SU-DHL-6 (cell line): ENCODE data around the gene PODNL1.

Experiments
- H2AFZ ChIP-seq: fragments of 200-600 bp; sonication (generic); 2 replicates; pipeline ENCODE4 v1.6.1; 2014; ENCODE audit warnings: low read depth, mild to moderate bottlenecking, moderate library complexity, mixed read lengths, antibody characterized with exemption, low read length; ENCODE audit not compliant: severe bottlenecking
- H3F3A ChIP-seq: fragments of 200-600 bp; shearing (Covaris generic); 2 replicates; pipeline ENCODE4 v1.6.0; 2016; ENCODE audit warnings: antibody characterized with exemption, mild to moderate bottlenecking; ENCODE audit not compliant: insufficient read depth
- H3K27ac ChIP-seq: fragments of 200-600 bp; sonication (generic); 2 replicates; pipeline ENCODE4 v1.5.1; 2016; ENCODE audit warnings: low read depth, mild to moderate bottlenecking, low read length, moderate library complexity, mixed read lengths
- H3K27me3 ChIP-seq: fragments of 200-600 bp; sonication (generic), shearing (Covaris generic); 2 replicates; pipeline ENCODE4 v1.6.0; 2014; ENCODE audit warnings: mild to moderate bottlenecking, low read length
- H3K36me3 ChIP-seq: fragments of 200-600 bp; sonication (generic); 2 replicates; pipeline ENCODE4 v1.6.1; 2014; ENCODE audit warnings: mild to moderate bottlenecking, low read length, mixed read lengths
- H3K4me2 ChIP-seq: fragments of 300-600, 200-600 bp; shearing (Covaris generic), sonication (generic); 2 replicates; pipeline ENCODE4 v1.6.0; 2014; ENCODE audit warnings: low read length, low read depth, mild to moderate bottlenecking; ENCODE audit not compliant: poor library complexity, severe bottlenecking
- H3K4me3 ChIP-seq: fragments of 200-600 bp; sonication (generic); 2 replicates; pipeline ENCODE4 v1.5.1; 2014; ENCODE audit warnings: antibody characterized with exemption, low read length, mild to moderate bottlenecking, mixed read lengths; ENCODE audit not compliant: insufficient read depth, poor library complexity, severe bottlenecking
- H3K79me2 ChIP-seq: fragments of 200-600 bp; sonication (generic); 2 replicates; pipeline ENCODE4 v1.6.1; 2014; ENCODE audit warnings: mild to moderate bottlenecking, low read length, moderate library complexity; ENCODE audit not compliant: insufficient read depth
- H3K9ac ChIP-seq: fragments of 200-600 bp; sonication (generic); 2 replicates; pipeline ENCODE4 v1.7.0; 2014; ENCODE audit warnings: mild to moderate bottlenecking, low read length
- H3K9me2 ChIP-seq: fragments of 200-600 bp; sonication (generic); replicated peaks from 2 replicates; pipeline ENCODE4 v1.6.1; 2014; ENCODE audit warnings: low read length; ENCODE audit not compliant: insufficient read depth
- H3K9me3 ChIP-seq: fragments of 200-600 bp; sonication (generic); 2 replicates; pipeline ENCODE4 v1.6.1; 2014; ENCODE audit warnings: low read length, mixed read lengths; ENCODE audit not compliant: insufficient read depth
- H4K20me1 ChIP-seq: fragments of 200-600 bp; sonication (generic); 2 replicates; pipeline ENCODE4 v1.6.1; 2014; ENCODE audit warnings: low read depth, mild to moderate bottlenecking, antibody characterized with exemption, low read length, moderate library complexity, mixed read lengths
- CTCF ChIP-seq: fragments of 200-600 bp; sonication (generic); IDR thresholded peaks from one replicate; pipeline ENCODE4 v1.5.1; 2017; ENCODE audit warnings: antibody characterized with exemption, mild to moderate bottlenecking, low read length, moderate library complexity; ENCODE audit not compliant: insufficient read depth, poor library complexity, severe bottlenecking
- EZH2phosphoT487 ChIP-seq: fragments of 200-600 bp; sonication (generic), shearing (Covaris generic); conservative IDR thresholded peaks from 2 replicates; pipeline ENCODE4 v1.6.1; 2018; ENCODE audit warnings: mild to moderate bottlenecking, antibody characterized with exemption, low read length, moderate library complexity, mixed read lengths

PODNL1 gene

GRCh38 chr19:13981467-13981866, 43.2 kb upstream of the PODNL1 start:
- H3K4me3 ChIP-seq = no peak overlapping the region
- no peaks in the 10 kb centered on the region for H3K27me3 ChIP-seq
- no peaks in the 10 kb centered on the region for H3K9me3 ChIP-seq
- H3K79me2 ChIP-seq = no peaks in the 10 kb centered on the region
- TF ChIP-seq CTCF = no peak
- no peak for TF ChIP-seq EZH2phosphoT487
- no peaks in the 10 kb centered on the region for H3K36me3 ChIP-seq
- peaks cover 21% of the 10 kb centered on the region for H3F3A ChIP-seq
- no peak overlapping the region for H3K4me2 ChIP-seq
- H3K27ac ChIP-seq = no peak overlapping the region
- H4K20me1 ChIP-seq = no peaks in the 10 kb centered on the region
- H3K9me2 ChIP-seq = no peaks in the 10 kb centered on the region
- H3K9ac ChIP-seq = no peak overlapping the region
- no peak overlapping the region for H2AFZ ChIP-seq

- Histone ChIP-seq H3K9me2 (no peaks in the 10 kb centered on the region), H3K4me3 (no peak overlapping the region), H3K79me2 (no peaks in the 10 kb centered on the region), H2AFZ (no peak overlapping the region), H3K9me3 (no peaks in the 10 kb centered on the region), H3K27me3 (no peaks in the 10 kb centered on the region), H3K36me3 (no peaks in the 10 kb centered on the region), H3K27ac (no peak overlapping the region), H3K4me2 (no peak overlapping the region), H3K9ac (no peak overlapping the region), H4K20me1 (no peaks in the 10 kb centered on the region), H3F3A (peaks cover 18% of the 10 kb centered on the region)
- TF ChIP-seq CTCF (no peak), EZH2phosphoT487 (no peak)
These were observed 42.8 kb upstream of the PODNL1 start for GRCh38 chr19:13981021-13981420.

GRCh38 chr19:13980340-13980739, 42.1 kb upstream of the PODNL1 start:
- H3K4me3 ChIP-seq = no peak overlapping the region
- H3K9me2 ChIP-seq = no peaks in the 10 kb centered on the region
- H3K9me3 ChIP-seq = no peaks in the 10 kb centered on the region
- H3K79me2 ChIP-seq = no peaks in the 10 kb centered on the region
- TF ChIP-seq EZH2phosphoT487 (no peak), CTCF (no peak)
- no peaks in the 10 kb centered on the region for H3K36me3 ChIP-seq
- no peak overlapping the region for H3K4me2 ChIP-seq
- peaks cover 11% of the 10 kb centered on the region for H3F3A ChIP-seq
- no peak overlapping the region for H2AFZ ChIP-seq
- H3K9ac ChIP-seq = no peak overlapping the region
- no peaks in the 10 kb centered on the region for H3K27me3 ChIP-seq
- H3K27ac ChIP-seq = no peak overlapping the region
- no peaks in the 10 kb centered on the region for H4K20me1 ChIP-seq
